Stimulated activated CD4-positive, alpha-beta T cell treated with anti-CD3 and anti-CD28 coated beads, Interleukin-4, amount 100 ng/mL, for 48 hours (primary cell): ENCODE measurements around the gene BPIFB3.
"Not testable (repeated sequence)": the region's sequence is repeated elsewhere in the genome, so short reads cannot be mapped to it uniquely, and the experiment has no call there.

Experiments used
- DNase-seq, 2 donors: peaks; one replicate each; pipeline ENCODE4 v3.0.0-alpha.2; 2020; ENCODE audit warnings: low read depth in 2 of 2

BPIFB3 gene

DNA sequence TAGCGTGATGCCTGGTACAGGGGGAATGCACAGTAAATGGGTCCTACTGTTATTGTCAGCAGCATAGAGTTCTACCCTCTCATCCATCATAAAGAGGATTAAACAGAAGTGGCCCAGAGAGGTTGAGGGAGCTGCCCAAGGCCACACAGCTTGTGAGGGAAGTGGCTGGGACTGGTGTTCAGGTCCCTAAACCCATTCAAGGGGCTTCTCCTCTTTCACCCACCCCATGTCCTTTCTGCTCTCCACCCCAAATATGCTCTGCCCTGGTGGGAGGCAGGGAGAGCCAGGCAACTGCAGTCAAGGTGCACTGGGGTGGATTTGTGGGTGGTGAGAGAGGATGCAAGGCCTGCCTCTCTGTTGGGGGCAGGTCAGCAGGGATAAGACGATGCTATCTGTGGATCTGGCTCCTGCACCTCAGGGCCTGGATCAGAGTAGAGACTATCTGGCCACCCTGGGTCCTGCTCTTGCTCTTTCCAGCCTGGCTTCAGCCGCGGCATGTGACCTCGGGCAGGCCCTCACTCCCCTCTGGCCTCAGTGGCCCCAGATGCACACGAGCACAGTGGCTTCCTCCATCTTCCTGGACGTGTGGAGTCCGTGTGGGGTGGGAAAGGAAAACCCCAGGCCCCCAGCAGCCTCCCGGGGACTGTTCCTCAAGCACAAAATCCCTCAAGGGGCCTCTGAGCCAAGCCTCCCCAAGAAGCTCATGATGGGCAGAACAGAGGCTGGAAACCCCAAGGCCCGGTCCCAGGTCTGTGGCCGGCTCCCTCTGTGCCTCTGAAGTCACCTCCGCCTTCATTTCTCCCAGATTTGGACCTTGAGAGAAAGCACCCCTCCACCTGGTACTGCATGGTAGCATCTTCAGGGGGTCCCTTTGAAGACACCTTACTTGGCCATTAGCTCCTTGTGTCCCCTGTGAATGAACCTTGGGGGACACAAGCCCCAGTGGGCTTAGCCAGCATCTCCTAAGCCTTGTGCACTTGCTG, 25.6 kb upstream of the BPIFB3 start:
- DNase-seq = no peak

DNA sequence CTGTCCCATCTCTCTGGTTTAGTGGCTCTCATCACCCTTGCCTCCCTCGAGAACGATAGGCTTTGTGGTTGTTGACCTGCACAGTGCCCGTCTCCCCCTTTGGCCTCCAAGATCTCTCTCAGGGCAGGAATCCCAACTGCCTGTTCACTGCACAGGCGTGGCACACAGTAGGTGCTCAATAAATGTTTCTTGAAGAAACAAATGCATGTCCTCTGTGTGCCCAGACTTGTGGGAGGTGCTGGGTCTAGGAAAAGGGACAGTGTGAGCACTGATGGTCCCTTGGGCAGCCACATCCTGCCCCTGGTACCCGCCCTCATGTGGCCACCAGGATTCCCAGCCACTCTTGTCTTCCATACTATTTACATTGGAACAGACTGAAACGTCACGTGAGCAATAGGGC, 24.8 kb upstream of the BPIFB3 start:
- DNase-seq = no peak

DNA sequence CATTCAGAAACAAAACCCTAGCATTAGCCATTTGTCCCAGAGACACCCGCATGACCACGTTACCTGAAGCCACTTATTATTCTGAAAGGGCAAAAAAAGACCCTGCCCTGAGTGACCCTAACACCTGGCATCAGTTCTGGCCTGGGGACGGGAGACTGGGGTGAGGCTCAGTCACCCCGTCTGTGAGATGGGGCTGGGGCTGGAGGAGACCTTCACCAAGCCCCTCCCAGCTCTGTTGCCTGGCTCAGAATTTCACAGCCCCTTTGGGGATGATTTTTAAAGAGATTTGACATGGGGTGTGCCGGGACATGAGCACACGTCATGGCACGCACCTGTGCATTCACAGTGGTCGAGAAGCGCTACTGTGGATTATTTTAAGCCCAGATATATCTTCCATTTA, 23.6 kb upstream of the BPIFB3 start:
- no peak for DNase-seq

DNA sequence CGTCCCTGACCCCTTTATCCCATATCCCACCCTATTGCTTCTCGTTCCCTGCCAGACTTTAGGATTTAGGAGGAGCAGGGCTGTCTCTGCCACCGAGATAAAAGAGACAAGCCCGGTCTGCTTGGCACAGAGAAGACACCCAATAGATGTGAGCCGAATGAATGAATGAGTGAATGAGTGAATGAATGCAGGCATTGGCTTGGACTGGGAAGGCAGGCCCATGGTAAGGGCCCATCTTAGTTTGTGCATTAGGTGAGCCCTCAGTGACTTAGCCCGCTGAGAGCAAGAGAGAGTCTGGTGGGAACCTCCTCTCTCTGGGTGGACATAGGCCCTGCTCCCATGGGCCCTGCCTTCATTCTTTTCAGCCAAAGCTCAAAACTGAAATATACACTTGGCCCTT, 23.1 kb upstream of the BPIFB3 start:
- DNase-seq = no peak

DNA sequence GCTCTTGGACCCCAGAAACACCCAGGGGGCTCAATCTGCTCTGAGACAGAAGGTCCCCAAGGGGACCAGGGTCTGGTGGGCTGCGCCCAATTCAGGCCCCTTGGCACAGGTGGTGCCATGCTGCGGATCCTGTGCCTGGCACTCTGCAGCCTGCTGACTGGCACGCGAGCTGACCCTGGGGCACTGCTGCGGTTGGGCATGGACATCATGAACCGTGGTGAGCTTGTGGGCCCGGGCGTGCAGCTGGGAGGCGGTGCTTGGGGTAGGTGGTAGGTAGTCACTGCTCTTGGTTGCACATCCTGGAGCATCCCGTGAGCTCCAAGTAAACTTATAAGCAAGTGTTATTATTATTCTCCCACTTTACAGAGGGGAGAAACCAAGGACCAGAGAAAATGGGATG, 22.2 kb upstream of the BPIFB3 start, which contains the start of gene BPIFB6:
BPIFB6 (plus strand) TSS at position 118 of the 400 bp plus-strand sequence; CDS start at position 118, 0 bp downstream.
- DNase-seq = no peak

DNA sequence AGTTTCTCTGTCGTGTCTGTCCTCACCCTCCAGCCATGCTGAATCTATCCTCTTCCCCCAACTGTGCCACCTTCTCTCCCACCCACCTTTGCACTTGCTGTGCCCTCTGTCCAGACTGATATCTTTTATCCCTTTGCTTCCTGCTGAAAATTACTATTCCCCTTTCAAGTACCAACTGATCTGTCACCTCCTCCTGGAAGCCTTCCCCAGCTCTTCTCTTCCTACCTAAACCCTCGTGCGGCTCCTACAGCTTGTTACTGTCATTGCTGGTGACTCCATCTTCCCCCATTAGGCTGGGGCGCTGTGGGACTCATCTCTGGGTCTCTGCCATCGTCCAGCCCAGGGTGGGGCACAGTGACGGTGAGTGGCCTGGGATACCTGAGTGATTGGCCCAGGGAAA, 21.1 kb upstream of the BPIFB3 start:
- DNase-seq = no peak

DNA sequence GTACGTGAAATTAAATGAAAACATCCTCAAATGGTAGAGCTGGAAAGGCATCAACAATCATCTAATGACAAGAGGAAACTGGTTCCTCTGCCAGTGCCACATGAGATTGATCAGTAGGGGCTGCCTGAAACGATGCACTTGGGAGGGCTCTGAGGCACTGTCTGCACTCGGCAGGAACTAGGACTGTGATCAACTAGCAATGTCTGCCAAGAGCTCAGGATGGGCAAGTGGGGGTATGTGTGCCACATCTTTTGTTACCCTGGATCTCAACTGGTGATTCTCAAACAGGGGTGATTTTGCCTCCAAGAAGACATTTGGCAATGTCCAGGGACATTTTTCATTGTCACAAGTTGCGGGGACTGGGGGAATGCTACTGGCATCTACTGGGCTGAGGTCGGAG, 20.3 kb upstream of the BPIFB3 start:
- DNase-seq = no peak

DNA sequence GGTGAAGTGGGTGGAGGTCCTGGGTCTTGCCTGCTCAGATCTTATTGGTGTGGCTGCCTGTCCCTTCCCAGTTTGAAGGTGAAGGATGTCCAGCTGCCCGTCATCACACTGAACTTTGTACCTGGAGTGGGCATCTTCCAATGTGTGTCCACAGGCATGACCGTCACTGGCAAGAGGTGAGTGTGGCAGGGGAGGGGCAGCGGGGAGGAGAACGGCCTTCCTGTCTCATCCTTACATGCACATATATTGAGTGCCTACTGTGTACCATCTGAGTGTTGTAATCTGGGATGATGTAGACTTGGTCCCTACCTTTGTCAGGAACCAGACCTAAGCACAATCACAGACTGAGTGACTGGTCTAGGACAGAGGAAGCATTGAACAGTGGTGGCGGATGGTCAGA, 19.6 kb upstream of the BPIFB3 start:
- no peak for DNase-seq

DNA sequence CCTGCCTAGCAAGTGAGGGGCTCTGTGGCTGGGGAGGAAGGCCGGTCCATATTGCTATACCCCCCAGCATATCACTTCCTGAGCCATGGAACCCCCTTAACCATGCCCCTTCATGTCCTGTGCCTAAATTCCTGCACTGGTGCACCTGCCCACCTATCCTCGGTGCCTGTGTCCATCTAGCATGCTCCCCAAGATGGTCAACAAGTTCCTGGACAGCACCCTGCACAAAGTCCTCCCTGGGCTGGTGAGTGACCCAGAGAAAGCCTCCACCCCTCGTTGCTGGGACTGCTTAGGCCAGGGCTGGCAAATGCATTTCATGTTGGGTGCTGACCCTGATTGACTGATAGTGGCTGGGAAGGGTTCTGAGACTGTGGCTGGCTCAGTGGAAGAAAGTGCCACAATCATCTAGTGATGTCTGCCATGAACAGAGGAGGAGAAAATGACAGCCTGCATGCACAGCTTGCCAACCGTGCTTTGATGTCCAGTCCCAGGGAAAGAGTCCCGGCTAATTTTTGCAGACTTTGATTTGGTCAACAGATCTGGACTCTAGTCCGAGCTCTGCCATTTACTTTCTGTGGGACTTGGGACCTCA, 18.7 kb upstream of the BPIFB3 start:
- DNase-seq = no peak

DNA sequence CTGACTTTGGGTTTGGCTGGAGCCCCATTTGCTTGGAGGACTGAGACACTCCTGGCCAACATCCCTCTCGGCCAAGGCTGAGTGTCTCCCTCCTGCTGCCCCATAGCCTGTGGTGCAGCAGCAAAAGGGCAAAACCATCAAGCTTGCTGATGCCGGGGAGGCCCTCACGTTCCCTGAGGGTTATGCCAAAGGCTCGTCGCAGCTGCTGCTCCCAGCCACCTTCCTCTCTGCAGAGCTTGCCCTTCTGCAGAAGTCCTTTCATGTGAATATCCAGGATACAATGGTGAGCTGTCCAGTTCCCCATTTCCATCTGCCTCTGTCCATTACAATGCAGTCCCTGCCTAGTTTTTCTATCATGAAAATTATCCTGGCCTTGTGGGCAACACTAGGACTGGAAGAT, 16.2 kb upstream of the BPIFB3 start:
- DNase-seq = no peak

DNA sequence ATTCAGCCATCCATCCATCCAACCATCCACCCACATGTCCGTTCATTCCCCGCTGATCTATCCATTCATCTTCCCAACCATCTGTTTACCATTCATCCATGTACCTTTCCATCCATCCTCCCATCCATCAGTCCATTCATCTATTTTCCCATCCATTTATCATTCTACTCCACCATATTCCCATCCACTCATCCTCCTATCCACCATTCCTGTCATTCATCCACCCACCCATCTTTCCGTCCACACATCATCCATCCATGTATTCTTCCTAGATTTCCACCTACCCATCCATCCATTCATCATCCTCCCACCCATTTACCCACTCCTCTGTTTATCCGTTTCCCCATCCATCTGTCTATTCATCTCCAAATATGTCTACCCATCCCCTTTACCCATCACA, 15.5 kb upstream of the BPIFB3 start:
- no peak for DNase-seq

DNA sequence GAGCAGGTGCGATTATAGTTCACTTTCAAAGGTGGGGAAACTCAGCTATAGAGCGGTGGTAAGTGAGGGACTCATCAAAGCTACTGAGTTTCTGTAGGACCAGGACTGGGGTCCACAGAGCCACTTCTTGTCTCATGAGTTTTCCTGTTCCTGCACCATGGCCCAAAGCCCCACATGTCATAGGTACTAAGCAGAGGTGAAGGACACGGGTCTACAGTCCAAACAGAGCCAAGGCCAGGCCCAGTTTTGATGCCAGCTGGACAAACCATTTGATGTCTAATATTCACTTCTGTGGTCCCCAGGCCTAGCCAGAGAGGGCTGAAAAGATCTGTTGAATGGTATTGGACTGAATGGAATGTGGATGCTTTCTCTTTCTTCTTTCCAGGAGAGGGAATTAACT, 11.3 kb upstream of the BPIFB3 start:
- DNase-seq = no peak

DNA sequence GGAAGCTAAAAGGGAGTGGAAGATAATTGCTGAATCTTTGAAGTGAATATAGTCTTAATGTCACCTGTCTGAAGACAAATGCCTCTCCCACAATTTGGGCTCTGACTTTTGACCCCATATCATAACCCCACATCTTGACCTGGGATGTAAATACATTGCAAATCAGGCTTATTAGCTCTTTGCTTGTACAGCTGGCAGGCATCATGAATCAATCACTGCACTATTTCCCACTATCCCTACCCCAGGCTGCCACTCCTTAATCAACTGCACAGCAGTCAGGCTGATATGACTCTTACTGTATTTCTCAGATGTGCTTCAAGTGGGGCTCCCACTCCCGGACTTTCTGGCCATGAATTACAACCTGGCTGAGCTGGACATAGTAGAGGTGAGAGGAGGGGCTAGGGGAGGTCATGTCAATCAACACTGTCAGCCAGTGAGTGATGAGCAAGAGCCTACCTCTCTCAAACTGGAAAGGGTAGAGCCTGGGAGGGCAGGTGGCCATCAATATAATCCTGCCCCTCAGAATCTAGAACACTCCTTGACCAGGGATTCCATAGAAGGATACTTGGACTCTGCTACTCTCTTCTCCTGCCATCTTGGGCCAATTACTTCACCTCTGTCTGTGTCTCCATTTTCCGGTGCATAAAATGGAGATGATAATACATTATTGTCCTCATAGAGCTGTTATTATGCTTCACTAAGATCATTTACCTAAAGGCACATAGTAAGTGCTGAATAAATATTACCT, 10.5 kb upstream of the BPIFB3 start:
- DNase-seq = no peak

DNA sequence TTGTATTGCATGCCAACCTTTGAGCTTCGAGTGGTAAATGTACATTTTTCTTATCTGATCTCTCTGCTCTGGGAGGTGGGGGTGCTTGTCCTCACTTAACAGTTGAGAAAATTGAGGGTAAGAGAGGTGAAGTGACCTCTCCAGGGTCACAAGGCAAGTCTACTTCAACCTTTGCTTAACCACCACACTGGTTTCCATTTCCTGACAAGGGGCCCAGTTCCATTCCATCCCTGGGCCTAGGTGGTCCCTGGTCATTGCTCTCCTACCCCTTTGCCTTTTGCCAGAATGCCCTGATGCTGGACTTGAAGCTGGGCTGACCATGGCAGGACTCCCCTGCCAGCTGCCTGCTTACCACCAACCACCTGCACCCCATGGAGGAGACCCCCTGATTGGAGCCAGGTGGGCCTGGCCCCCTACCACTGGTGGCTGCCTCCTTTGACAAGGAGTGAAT, 9.9 kb upstream of the BPIFB3 start:
- DNase-seq = no peak

DNA sequence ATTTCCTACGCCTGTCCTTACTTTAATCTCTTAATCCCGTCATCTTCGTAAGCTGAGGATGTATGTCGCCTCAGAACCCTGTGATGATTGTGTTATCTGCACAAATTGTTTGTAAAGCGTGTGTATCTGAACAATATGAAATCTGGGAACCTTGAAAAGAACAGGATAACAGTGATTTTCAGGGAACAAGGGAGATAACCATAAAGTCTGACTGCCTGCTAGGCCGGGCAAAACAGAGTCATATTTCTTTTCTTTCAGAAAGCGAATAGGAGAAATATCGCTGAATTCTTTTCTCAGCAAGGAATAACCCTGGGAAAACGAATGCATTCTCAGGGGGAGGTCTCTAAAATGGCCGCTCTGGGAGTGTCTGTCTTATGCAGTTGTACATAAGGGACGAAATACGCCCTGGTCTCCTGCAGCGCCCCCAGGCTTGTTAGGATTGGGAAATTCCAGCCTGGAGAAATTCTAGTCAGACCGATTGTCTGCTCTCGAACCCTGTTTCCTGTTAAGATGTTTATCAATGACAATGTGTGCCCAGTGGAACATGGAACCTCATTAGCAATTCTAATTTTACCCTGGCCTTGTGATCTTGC, 8.5 kb upstream of the BPIFB3 start:
- not testable (repeated sequence) for DNase-seq

DNA sequence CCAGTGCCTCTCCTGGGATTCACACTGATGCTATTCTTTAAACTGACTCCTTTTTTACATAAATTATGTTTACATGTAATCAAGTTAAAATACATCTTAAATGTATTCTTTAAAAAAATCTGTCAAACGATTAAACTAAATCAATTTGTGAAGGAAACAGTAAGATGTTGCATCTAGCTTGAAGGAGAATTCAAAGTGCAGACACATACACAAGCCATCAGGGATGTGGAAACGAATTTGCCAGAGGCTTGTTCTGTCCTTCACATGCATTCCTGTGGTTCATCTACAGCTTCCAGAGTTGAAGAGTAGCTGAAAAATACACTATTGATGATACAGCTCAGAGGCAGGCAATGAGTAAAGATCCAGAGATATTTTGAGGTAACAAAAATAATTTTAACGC, 7.3 kb upstream of the BPIFB3 start:
- no peak for DNase-seq

DNA sequence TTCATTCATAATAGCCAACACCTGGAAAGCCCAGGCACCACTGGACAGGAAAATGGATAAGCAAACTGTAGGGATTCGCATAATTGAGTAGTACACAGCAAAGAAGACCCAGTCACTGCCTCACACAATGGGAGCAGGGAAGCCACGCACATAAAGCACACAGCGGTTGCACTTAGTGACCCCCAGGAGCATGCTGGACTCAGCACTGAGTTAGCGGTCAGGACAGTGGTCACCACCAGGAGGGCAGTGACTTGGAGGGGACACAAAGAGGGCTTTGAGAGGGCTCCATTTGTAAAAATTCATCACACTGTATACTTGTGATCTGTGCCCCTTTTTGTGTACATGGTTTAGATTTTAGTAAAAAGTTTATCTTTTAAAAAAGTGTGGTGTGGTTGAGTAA, 2.4 kb upstream of the BPIFB3 start:
- DNase-seq = no peak

DNA sequence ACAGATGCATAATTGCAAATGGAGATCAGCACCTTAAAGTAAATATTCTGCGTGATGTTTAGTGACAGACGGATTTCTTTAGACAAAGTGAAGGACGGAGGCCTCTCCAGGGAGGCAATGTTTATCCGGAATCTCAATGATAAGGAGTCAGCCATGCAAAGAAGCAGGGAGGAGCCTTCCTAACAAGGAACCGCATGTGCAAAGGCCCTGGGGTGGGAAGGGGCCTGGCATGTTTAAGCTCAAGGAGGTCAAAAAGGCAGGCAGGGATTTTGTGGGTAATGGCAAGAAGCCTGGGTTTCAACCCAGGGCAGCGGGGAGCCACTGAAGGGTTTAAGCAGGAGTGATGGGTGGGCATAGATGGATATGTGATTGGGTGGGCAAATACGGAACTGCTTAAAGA, 678 bp downstream of the BPIFB3 start:
- no peak for DNase-seq

DNA sequence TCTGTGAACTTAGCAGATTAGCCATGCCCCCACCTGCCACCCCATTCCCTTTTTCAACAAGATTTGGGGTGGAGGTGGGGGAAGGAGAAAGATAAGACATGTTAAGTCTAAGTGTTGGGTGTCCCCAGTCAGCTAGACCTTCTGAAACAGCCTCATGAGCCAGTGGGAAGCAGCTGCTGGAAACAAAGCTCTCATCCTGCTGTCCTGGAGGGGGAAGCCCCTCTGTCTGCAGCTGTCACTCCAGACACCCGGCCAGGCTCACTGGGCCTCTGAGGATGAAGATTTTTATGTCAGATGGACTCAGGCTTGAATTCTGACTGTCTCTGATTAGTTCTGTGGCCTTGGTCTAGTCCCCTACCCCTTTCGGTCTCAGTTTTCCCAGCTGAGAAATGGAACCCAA, 1.1 kb downstream of the BPIFB3 start:
- DNase-seq = no peak

DNA sequence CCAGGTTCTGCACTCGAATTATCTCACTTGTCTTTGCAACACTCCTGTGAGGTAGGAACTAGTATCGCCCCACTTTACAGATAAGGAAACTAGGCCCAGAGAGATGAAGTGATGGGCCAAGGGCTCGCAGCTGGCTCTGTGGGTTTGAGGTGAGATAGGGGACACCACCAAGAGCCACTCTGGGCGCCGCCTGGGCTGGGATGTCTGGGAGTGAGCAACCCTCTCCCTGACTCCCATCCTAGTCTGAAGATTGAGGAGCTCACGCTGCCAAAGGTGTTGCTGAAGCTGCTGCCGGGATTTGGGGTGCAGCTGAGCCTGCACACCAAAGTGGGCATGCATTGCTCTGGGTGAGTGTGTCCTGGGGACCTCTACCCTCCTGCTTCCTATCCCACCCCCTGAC, 5.4 kb downstream of the BPIFB3 start:
- no peak for DNase-seq

DNA sequence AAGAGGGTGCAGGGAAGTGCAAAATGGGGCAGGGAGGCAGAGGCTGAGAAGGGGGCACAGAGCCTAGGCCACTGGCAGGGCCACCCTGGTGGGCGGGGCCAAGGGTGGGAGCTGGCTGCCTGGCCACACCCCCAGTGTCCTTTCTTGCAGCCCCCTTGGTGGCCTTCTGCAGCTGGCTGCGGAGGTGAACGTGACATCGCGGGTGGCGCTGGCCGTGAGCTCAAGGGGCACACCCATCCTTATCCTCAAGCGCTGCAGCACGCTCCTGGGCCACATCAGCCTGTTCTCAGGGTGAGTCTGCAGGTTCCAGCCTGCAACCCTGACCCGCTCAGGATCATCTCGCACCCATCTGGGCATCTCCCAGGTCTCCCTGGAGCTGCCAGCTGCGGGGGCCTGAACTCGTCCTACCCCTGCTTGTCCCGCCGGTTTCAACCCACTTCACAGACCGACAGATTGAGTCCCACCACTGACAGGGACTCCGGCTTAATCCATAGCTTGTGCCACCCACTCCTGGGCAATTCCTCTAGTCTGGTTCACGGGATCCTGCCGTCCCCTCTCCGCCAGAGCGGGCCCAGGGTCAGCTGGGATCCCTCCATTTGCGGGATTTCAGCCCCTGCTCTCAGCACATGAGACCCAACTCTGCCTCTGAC, 6.2 kb downstream of the BPIFB3 start:
- no peak for DNase-seq

DNA sequence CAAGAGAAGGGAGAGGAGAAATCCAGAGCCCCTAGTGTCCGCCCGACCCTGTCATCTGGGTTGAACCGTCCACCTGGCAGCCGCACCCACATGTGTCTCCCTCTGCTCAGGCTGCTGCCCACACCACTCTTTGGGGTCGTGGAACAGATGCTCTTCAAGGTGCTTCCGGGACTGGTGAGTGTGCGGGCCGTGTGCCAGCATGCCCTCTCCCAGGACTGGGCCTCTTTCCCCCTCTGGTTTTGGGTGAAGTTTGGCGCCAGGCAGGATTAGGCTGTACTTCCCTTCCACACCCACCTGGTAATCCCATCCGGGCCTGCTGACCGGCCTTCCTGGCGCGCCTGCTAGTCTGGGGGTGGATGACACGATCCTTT, 7.9 kb downstream of the BPIFB3 start:
- no peak for DNase-seq
